ENCODE data around the gene MCRIP2. TPM values are rescaled to one million over a fixed set of nuclear protein-coding genes. Genes with fewer than 3 reads are reported as not detected.

Gene MCRIP2
- total and polyA plus RNA-seq, 12 donors, result 68.8 to 474 (median 95.2) TPM

GRCh38 chr16:662597-662996 is 21.0 kb downstream of the MCRIP2 start:
- Histone ChIP-seq H3K4me1 (peaks cover 0 to 22% (median 18%) of the 10 kb centered on the region in 9 donors), H3K27ac (no peak overlapping the region), H3K9me3 (no peaks in the 10 kb centered on the region), H3K4me3 (no peak overlapping the region), H3K36me3 (peaks cover 0 to 16% (median 0%) of the 10 kb centered on the region in 9 donors), H3K27me3 (no peaks in the 10 kb centered on the region)
- ATAC-seq (no peak), DNase-seq (no peak)
- 95 to 97% methylated on average over 21 of the region's 21 CpGs for WGBS, 2 donors
- no peak for TF ChIP-seq CTCF (IDR thresholded peaks at IDR 0.05)
- intact Hi-C loops (cut with DNase I), result loop anchor here in 7 of 10 donors (5.0 to 10.0 kb wide), 4 partner anchors 75 to 85 kb away; no protein-coding TSS in a partner anchor

GRCh38 chr16:666572-666971 is 24.9 kb downstream of the MCRIP2 start:
- peaks cover 0 to 27% (median 17%) of the 10 kb centered on the region in 9 donors for H3K36me3 ChIP-seq
- no peak for TF ChIP-seq CTCF (IDR thresholded peaks at IDR 0.05)
- DNase-seq (no peak), ATAC-seq (no peak)
- H3K27ac ChIP-seq, result no peak overlapping the region
- H3K4me3 ChIP-seq, result no peak overlapping the region
- H3K9me3 ChIP-seq, result no peaks in the 10 kb centered on the region
- peaks cover 6 to 24% (median 17%) of the 10 kb centered on the region in 9 donors for H3K4me1 ChIP-seq
- H3K27me3 ChIP-seq, result no peaks in the 10 kb centered on the region
- WGBS, 2 donors, result 91 to 93% methylated on average over 13 of the region's 13 CpGs
- intact Hi-C loops (cut with DNase I), result loop anchor here in 2 of 10 donors (10.0 kb wide), 1 partner anchor 82 kb away; no protein-coding TSS in a partner anchor

GRCh38 chr16:667113-667779 is 25.6 kb downstream of the MCRIP2 start:
- DNase-seq (no peak), ATAC-seq (peak in 2 of 8 donors; percentile 0 to 2)
- H3K9me3 ChIP-seq, result no peaks in the 10 kb centered on the region
- H3K27me3 ChIP-seq, result no peaks in the 10 kb centered on the region
- peaks cover 0 to 33% (median 23%) of the 10 kb centered on the region in 9 donors for H3K36me3 ChIP-seq
- WGBS, 2 donors, result 86 to 88% methylated on average over 22 of the region's 22 CpGs
- H3K4me3 ChIP-seq, result peak overlapping the region in 8 of 10 donors; percentile 84 to 100 (median 96)
- intact Hi-C loops (cut with DNase I), result loop anchor here in 2 of 10 donors (10.0 kb wide), 1 partner anchor 82 kb away; no protein-coding TSS in a partner anchor
- TF ChIP-seq CTCF (IDR thresholded peaks at IDR 0.05), result no peak
- H3K27ac ChIP-seq, result peak overlapping the region in 9 of 10 donors; percentile 86 to 98 (median 92)
- peaks cover 6 to 23% (median 17%) of the 10 kb centered on the region in 9 donors for H3K4me1 ChIP-seq

GRCh38 chr16:667780-668518 is 26.3 kb downstream of the MCRIP2 start, which contains the start of gene RHOT2:
TSS of gene RHOT2 (plus strand) at chr16:668132. CDS start at chr16:668200, 68 bp downstream.
- peak within 1 kb of the TSS; percentile 81 to 98 (median 91) for H3K27ac ChIP-seq
- 1% methylated on average over 61 to 78 of the region's 78 CpGs for WGBS, 2 donors
- peak; percentile 81 to 98 (median 93) for TF ChIP-seq CTCF (IDR thresholded peaks at IDR 0.05)

More at GRCh38 chr16:667780-668518, 26.3 kb downstream of the MCRIP2 start, which contains the start of gene RHOT2:
- Histone ChIP-seq H3K36me3 (peaks cover 0 to 40% (median 30%) of the 10 kb centered on the region in 9 donors), H3K4me3 (peak within 1 kb of the TSS; percentile 84 to 100 (median 96)), H3K4me1 (peaks cover 6 to 23% (median 17%) of the 10 kb centered on the region in 9 donors), H3K9me3 (no peaks in the 10 kb centered on the region), H3K27me3 (no peaks in the 10 kb centered on the region)
- intact Hi-C loops (cut with DNase I), result loop anchor here in 2 of 10 donors (10.0 kb wide), 1 partner anchor 83 kb away; no protein-coding TSS in a partner anchor
- DNase-seq, result peak; percentile 93 to 94
- peak; percentile 87 to 95 (median 92) for ATAC-seq

All from heart right ventricle (tissue), 16 donors.